GM12878 (cell line): ENCODE data around the gene PPP1R1B.

ENCODE experiments used
- CTCF ChIP-seq, 3 experiments: IDR thresholded peaks in 2 of 3; conservative IDR thresholded peaks in 1 of 3; 2 replicates each; pipeline ENCODE4 v1.5.1; 2011; ENCODE audit warnings: low read depth in 3 of 3, low read length in 3 of 3, mild to moderate bottlenecking in 3 of 3, control low read depth in 2 of 3, moderate library complexity in 2 of 3, inconsistent platforms in 1 of 3, mixed read lengths in 1 of 3; ENCODE audit not compliant: control insufficient read depth in 2 of 3, insufficient read depth in 1 of 3; ENCODE audit errors: extremely low read depth in 1 of 3
- HDAC2 ChIP-seq: fragments of 200-600 bp; sonication (generic); IDR thresholded peaks from 2 replicates; pipeline ENCODE4 v1.6.1; 2017
- JUNB ChIP-seq: IDR thresholded peaks from 2 replicates; pipeline ENCODE4 v1.6.1; 2016; ENCODE audit warnings: antibody characterized with exemption, mild to moderate bottlenecking
- POLR2A ChIP-seq: IDR thresholded peaks from 2 replicates; pipeline ENCODE4 v1.6.1; 2011; ENCODE audit warnings: low read depth, mild to moderate bottlenecking, low read length
- POLR2AphosphoS5 ChIP-seq: IDR thresholded peaks from 2 replicates; pipeline ENCODE4 v1.6.1; 2011; ENCODE audit warnings: mild to moderate bottlenecking, low read length, inconsistent platforms
- RAD21 ChIP-seq: IDR thresholded peaks from 2 replicates; pipeline ENCODE4 v1.6.1; 2011; ENCODE audit warnings: mild to moderate bottlenecking, low read depth, low read length, moderate library complexity; ENCODE audit not compliant: insufficient read depth
- SIN3A ChIP-seq: IDR thresholded peaks from 2 replicates; pipeline ENCODE4 v1.6.1; 2012; ENCODE audit warnings: low read depth, low read length, improper control_type of control experiment

- TF ChIP-seq POLR2AphosphoS5 (no peak), SIN3A (no peak), JUNB (no peak), HDAC2 (no peak), RAD21 (no peak), POLR2A (no peak), CTCF (IDR thresholded peaks at IDR 0.05 in 2 of 3, conservative IDR thresholded peaks at IDR 0.05 in 1 of 3; ENCODE audit: control insufficient read depth in 2 of 3, extremely low read depth in 1 of 3, insufficient read depth in 1 of 3, low read depth in 3 of 3, low read length in 3 of 3) (no peak)
Observed at GRCh38 chr17:39614545-39615157, 12.1 kb upstream of the PPP1R1B start.
